DMS114 treated with DMSO at 0.1 percent for 48 hours (cell line): ENCODE results near the gene ST8SIA1.
"Not testable (repeated sequence)": the region's sequence is repeated elsewhere in the genome, so short reads cannot be mapped to it uniquely, and the experiment has no call there.

Source experiments
- DNase-seq: peaks from one replicate; lab custom pipeline; 2025; ENCODE audit not compliant: unreplicated experiment; lab: John Stamatoyannopoulos, UW

ST8SIA1 gene

DNA sequence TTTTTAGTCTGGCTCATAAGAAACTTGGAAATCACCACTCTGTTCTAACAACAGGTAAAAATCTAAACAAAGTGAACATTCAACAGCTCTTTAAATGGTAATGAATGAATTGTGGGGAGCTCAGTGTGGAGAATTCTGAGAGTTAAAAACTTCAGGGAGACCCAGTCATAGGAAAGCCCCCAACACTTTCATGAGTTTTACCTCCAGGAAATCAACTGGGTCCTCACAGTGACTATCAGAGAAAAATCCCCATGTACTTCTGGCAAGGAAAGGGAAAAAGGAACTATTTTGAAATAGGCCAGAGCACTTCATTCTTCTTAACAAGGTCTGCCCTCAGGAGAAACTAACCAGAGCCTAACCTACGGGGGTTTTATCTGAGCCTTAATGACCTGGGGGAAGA, 153.8 kb downstream of the ST8SIA1 start:
- DNase-seq, result no peak

DNA sequence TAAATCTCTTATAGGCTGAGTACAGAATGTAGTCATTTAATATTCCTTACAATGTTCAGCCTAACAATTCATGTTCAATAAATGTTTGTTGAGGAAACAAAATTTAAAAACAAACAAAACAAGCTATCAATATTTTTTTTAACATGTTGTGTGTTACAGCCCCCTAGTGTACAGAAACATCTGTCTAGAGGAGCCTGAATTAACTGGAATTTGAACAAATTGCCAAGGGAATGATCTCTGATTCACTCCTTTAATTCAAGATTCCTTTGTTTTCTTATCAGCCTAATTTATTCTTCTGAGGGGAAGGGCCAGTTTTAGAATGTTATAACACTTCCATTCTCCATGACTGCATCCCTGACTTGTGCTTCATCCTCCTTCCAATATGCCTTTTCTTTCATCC, 161.3 kb downstream of the ST8SIA1 start:
- DNase-seq, result no peak

DNA sequence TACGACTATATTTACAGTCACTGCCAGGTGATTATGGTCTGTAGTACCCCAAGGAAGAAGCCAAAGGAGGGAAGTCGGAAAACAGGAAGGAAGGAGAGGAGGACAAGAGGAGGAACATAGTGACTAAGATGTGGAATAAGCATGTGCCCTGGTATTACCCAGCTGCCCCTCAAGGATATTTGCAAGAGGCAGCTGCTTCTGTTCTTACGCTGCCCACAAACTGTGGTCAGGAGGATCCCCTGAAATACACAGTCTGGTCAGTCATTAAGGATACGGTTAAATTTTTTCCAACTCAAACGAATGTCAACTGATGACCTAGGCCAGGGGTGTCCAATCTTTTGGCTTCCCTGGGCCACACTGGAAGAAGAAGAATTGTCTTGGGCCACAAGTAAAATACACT, 162.0 kb downstream of the ST8SIA1 start:
- DNase-seq, result no peak

DNA sequence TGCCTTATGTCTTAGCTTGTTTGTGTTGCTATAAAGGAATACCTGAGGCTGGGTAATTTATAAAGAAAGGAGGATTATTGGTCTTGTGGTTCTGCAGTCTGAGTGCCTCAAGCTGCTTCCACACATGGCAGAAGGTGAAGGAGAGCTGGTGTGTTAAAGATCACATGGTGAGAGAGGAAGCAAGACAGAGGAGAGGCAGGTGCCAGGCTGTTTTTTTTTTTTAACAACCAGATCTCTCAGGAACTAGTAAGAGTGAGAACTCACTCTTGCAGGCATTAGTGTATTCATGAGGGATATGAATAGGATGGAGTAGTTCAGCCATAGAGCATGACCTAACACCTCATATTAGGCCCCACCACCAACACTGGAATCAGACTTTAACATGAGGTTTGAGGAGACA, 165.1 kb downstream of the ST8SIA1 start:
- DNase-seq, result no peak

DNA sequence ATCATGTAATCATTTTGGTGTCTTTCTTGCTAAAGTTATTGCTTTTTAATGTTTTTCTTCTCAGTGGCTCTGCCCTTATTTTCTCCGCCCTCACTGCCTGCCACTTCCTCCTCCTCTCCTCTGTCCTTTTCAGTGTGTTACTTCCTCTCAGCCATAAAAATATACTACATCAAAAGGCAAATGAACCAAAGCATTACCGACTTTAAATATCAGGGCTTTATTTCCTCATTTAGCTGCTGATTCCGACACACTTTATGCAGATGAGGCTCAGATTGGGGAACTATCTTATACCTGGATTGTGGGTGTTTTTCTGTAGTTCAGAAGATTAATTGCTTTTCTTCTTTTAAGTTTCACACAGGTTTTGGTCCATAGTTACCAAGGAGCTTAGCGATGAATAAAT, 170.4 kb downstream of the ST8SIA1 start:
- DNase-seq, result no peak

DNA sequence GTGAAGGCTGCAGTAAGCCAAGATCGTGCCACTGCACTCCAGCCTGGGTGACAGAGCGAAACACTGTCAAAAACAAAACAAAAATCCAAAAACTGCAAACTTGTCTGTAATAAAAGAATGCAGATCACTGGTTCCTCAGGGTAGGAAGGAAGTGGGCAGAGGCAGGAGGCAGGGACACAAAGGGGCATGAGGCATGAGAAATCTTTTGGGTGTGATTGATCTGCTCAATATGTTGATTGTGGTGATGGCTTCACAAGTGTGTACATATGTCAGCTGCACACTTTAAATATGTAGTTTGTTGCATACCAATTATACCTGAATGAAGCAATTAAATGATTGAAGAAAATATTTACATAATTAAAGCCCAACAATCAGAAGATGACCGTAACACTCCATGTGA, 170.9 kb downstream of the ST8SIA1 start:
- no peak for DNase-seq

DNA sequence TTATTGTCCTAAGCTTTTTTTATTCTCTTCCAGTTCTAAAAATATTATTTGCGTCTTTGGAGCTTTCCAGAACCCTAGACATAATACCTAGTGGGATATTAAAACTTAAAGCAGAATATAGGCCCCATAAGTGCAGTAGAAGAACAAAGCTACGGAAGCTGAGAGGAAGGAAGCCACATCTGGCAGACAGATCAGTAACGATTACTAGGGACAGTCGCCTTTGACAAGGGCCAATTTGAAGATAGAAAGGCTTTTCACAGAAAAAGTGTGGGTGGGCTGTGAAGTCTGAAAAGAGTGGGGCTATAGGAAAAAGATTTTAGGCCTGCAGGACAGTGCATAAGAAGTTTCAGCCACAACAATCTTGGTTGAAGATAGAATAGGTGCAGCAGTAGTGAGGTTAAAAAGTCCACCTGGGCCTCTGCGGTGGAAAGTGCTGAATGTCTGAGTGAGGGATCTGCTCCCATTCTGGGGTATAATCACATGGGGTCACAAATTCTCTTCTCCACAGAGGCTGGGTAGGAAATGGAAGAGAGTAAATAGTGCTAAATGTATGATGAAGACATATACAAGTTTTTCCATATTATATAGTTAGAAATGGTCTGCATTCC, 174.0 kb downstream of the ST8SIA1 start:
- DNase-seq, result no peak

DNA sequence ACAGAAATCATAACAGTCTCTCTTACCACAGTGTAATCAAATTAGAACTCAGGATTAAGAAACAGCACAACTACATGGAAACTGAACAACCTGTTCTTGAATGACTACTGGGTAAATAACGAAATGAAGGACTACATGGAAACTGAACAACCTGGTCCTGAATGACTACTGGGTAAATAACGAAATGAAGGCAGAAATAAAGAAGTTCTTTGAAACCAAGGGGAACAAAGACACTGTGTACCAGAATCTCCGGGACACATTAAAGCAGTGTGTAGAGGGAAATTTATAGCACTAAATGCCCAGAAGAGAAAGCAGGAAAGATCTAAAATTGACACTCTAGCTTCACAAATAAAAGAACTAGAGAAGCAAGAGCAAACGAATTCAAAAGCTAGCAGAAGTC, 185.2 kb downstream of the ST8SIA1 start:
- DNase-seq, result not testable (repeated sequence)

DNA sequence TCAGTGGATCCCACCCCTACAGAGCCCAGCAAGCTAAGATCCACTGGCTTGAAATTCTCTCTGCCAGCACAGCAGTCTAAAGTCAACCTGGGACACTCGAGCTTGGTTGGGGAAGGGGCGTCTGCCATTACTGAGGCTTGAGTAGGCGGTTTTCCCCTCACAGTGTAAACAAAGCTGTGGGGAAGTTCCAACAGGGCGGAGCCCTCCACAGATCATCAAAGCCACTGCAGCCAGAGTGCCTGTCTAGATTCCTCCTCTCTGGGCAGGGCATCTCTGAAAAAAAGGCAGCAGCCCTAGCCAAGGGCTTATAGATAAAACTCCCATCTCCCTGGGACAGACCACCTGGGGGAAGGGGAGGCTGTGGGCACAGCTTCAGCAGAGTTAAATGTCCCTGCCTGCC, 187.8 kb downstream of the ST8SIA1 start:
- DNase-seq, result not testable (repeated sequence)
